SK-N-SH (cell line): ENCODE data around the gene TPD52L1.

Experiments used
- EZH2phosphoT487 ChIP-seq: fragments of 200-600 bp; sonication (generic); IDR thresholded peaks from 2 replicates; pipeline ENCODE4 v1.6.1; 2017; ENCODE audit warnings: low read depth, mixed run types, mild to moderate bottlenecking, antibody characterized with exemption, moderate library complexity, borderline replicate concordance
- GATA2 ChIP-seq: sonication (generic); formaldehyde crosslinking; IDR thresholded peaks from 2 replicates; pipeline ENCODE4 v1.5.0; 2020; ENCODE audit warnings: mild to moderate bottlenecking, missing genetic modification reagents
- MXI1 ChIP-seq: IDR thresholded peaks from 2 replicates; pipeline ENCODE4 v1.6.1; 2012; ENCODE audit warnings: mild to moderate bottlenecking, low read depth, low read length, improper control_type of control experiment
- POLR2AphosphoS5 ChIP-seq: IDR thresholded peaks from 2 replicates; pipeline ENCODE4 v1.6.1; 2012; ENCODE audit warnings: low read depth, low read length
- REST ChIP-seq: IDR thresholded peaks from 2 replicates; pipeline ENCODE4 v1.6.1; 2012; ENCODE audit warnings: mild to moderate bottlenecking, low read depth, low read length, moderate library complexity
- TAF1 ChIP-seq: IDR thresholded peaks from 2 replicates; pipeline ENCODE4 v1.6.1; 2012; ENCODE audit warnings: low read depth, mild to moderate bottlenecking, low read length, moderate library complexity, borderline replicate concordance
- USF2 ChIP-seq: fragments of 150-350 bp; IDR thresholded peaks from 2 replicates; pipeline ENCODE4 v1.6.1; 2017; ENCODE audit warnings: antibody characterized with exemption, low read length, low read depth, borderline replicate concordance
- YY1 ChIP-seq: IDR thresholded peaks from 2 replicates; pipeline ENCODE4 v1.4.0; 2012; ENCODE audit warnings: low read depth, mild to moderate bottlenecking
- TF ChIP-seq, protein P1 (sequence below): fragments of 200-600 bp; sonication (generic); IDR thresholded peaks from 2 replicates; pipeline ENCODE4 v1.6.1; 2017; ENCODE audit warnings: antibody characterized with exemption, mild to moderate bottlenecking, moderate library complexity

- TF ChIP-seq, protein P1, sequence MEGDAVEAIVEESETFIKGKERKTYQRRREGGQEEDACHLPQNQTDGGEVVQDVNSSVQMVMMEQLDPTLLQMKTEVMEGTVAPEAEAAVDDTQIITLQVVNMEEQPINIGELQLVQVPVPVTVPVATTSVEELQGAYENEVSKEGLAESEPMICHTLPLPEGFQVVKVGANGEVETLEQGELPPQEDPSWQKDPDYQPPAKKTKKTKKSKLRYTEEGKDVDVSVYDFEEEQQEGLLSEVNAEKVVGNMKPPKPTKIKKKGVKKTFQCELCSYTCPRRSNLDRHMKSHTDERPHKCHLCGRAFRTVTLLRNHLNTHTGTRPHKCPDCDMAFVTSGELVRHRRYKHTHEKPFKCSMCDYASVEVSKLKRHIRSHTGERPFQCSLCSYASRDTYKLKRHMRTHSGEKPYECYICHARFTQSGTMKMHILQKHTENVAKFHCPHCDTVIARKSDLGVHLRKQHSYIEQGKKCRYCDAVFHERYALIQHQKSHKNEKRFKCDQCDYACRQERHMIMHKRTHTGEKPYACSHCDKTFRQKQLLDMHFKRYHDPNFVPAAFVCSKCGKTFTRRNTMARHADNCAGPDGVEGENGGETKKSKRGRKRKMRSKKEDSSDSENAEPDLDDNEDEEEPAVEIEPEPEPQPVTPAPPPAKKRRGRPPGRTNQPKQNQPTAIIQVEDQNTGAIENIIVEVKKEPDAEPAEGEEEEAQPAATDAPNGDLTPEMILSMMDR = no peak
- TF ChIP-seq TAF1 = no peak
- no peak for TF ChIP-seq POLR2AphosphoS5
- no peak for TF ChIP-seq USF2
- TF ChIP-seq GATA2 = no peak
- no peak for TF ChIP-seq REST
- no peak for TF ChIP-seq YY1
- TF ChIP-seq MXI1 = no peak
- TF ChIP-seq EZH2phosphoT487 = no peak
Measured at GRCh38 chr6:125136378-125136777, 17.2 kb upstream of the TPD52L1 start.
